K562 (cell line): ENCODE data around the gene OCSTAMP. TPM values are rescaled to one million over a fixed set of nuclear protein-coding genes. Genes with fewer than 3 reads are reported as not detected.
A peak's percentile ranks its signal among the peaks of the same experiment; 100 is the strongest.

Experiments used
- EHMT2 ChIP-seq: fragments of 450-650 bp; IDR thresholded peaks from 2 replicates; pipeline ENCODE4 v1.6.1; 2018; ENCODE audit warnings: antibody characterized with exemption
- IRF2 ChIP-seq: sonication (generic); formaldehyde crosslinking; IDR thresholded peaks from 2 replicates; pipeline ENCODE4 v1.8.1; 2022; ENCODE audit warnings: mild to moderate bottlenecking, missing genetic modification reagents
- MAFG ChIP-seq: fragments of 450-650 bp; conservative IDR thresholded peaks from 2 replicates; pipeline ENCODE4 v1.6.1; 2016; ENCODE audit warnings: missing genetic modification characterization, missing compliant biosample characterization
- NCOR1 ChIP-seq: fragments of 450-650 bp; IDR thresholded peaks from 2 replicates; pipeline ENCODE4 v1.6.1; 2016; ENCODE audit warnings: mild to moderate bottlenecking, moderate library complexity
- RBM17 ChIP-seq: fragments of 200-400 bp; formaldehyde crosslinking; IDR thresholded peaks from 2 replicates; pipeline ENCODE4 v1.6.1; 2017; ENCODE audit warnings: low read depth, mild to moderate bottlenecking, low read length, borderline replicate concordance
- SAFB ChIP-seq: fragments of 200-400 bp; formaldehyde crosslinking; IDR thresholded peaks from 2 replicates; pipeline ENCODE4 v1.6.1; 2017; ENCODE audit warnings: low read depth, low read length, borderline replicate concordance
- TGIF2 ChIP-seq: sonication (generic); formaldehyde crosslinking; IDR thresholded peaks from 2 replicates; pipeline ENCODE4 v1.8.1; 2022; ENCODE audit warnings: mild to moderate bottlenecking, missing genetic modification reagents, moderate library complexity
- ZNF263 ChIP-seq: sonication (generic); formaldehyde crosslinking; IDR thresholded peaks from 2 replicates; pipeline ENCODE4 v1.8.0; 2022; ENCODE audit warnings: mild to moderate bottlenecking, missing genetic modification reagents, borderline replicate concordance
- polyA plus RNA-seq, 8 experiments: library from polyadenylated mRNA; depleted of rRNA in 4 of 8; stranded (reverse) in 5 of 8; unstranded in 3 of 8; fragments of >200 nt; fragmentation: Nextera tagmentation in 2 of 8; fragmentation: Illumina TruSeq in 1 of 8; extraction: Ambion mirVana in 2 of 8; extraction: Trizol in 1 of 8; gene quantifications; 2 replicates each; pipeline versions ENCODE4 v1.2.1 to v1.2.3, GENCODE V29; 2011 to 2014; ENCODE audit warnings: inconsistent platforms in 1 of 8, missing spikeins in 1 of 8
- total RNA-seq, 7 experiments: library from RNA; depleted of rRNA in 6 of 7; stranded (reverse); fragments of >200 nt in 6 of 7; fragmentation: Illumina TruSeq in 2 of 7; extraction: Trizol in 2 of 7; gene quantifications; 2 replicates each; pipeline versions ENCODE4 v1.2.1 to v1.2.3, GENCODE V29; 2011 to 2021; ENCODE audit warnings: low replicate concordance in 1 of 7
- TF ChIP-seq, protein P1 (sequence below): fragments of 250-450 bp; sonication (Bioruptor Pico); IDR thresholded peaks from 2 replicates; pipeline ENCODE4 v1.8.0; 2022; ENCODE audit warnings: moderate library complexity, mild to moderate bottlenecking, inconsistent platforms
- TF ChIP-seq, protein P2 (sequence below): IDR thresholded peaks from 2 replicates; pipeline ENCODE4 v1.6.1; 2011; ENCODE audit not compliant: insufficient read length; ENCODE audit errors: extremely low read depth
- TF ChIP-seq, protein P3 (sequence below): fragments of 450-650 bp; IDR thresholded peaks from 2 replicates; pipeline ENCODE4 v1.6.1; 2017; ENCODE audit warnings: antibody characterized with exemption, mild to moderate bottlenecking
- TF ChIP-seq, protein P4 (sequence below): fragments of 450-650 bp; conservative IDR thresholded peaks from 2 replicates; pipeline ENCODE4 v1.6.1; 2016; ENCODE audit warnings: missing genetic modification characterization, low read depth, mild to moderate bottlenecking, missing compliant biosample characterization, moderate library complexity
- TF ChIP-seq, protein P5 (sequence below): fragments of 250-450 bp; sonication (Bioruptor Pico); IDR thresholded peaks from 2 replicates; pipeline ENCODE4 v1.5.0; 2020; ENCODE audit warnings: mild to moderate bottlenecking
- TF ChIP-seq, protein P6 (sequence below): fragments of 450-650 bp; formaldehyde crosslinking; IDR thresholded peaks from 2 replicates; pipeline ENCODE4 v1.4.0; 2020; ENCODE audit warnings: mild to moderate bottlenecking, moderate library complexity

OCSTAMP gene
- total and polyA plus RNA-seq, 9 of the 15 experiments (the other 6 are each of a cell fraction or from before 2014, with no cell fraction given), result not detected

DNA sequence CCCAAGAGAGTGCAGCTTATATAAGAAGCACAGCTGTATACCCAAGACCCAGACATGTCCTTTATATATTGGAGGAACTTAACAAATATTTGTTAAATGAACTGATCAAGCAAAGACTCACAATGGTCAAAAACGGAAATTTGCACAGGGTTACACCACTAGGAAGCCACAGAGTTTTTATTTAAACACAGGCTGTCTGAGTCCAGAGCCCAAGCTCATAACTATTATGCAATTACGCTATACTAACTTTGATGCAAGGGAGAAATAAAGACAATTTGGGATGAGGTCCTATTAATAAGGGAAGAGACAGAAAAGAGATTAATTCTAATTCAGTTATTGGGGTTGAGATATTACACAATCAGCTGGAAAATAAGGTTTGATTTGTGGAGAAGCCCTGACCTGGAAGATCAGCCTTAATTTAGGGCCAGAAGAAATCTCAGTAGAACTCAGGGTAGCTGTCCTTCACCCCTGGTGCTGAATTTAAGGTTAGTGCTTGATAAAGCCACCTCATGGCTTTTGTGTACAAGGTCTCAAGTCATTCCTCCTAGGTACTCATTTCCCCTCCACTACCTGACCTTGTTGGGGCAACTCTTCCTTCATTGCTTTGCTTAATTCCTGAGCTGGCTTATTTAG, 26.6 kb downstream of the OCSTAMP start (continued):
- TF ChIP-seq, protein P1, sequence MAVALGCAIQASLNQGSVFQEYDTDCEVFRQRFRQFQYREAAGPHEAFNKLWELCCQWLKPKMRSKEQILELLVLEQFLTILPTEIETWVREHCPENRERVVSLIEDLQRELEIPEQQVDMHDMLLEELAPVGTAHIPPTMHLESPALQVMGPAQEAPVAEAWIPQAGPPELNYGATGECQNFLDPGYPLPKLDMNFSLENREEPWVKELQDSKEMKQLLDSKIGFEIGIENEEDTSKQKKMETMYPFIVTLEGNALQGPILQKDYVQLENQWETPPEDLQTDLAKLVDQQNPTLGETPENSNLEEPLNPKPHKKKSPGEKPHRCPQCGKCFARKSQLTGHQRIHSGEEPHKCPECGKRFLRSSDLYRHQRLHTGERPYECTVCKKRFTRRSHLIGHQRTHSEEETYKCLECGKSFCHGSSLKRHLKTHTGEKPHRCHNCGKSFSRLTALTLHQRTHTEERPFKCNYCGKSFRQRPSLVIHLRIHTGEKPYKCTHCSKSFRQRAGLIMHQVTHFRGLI (CRISPR knock-in tag), result no peak
- TF ChIP-seq, protein P2, sequence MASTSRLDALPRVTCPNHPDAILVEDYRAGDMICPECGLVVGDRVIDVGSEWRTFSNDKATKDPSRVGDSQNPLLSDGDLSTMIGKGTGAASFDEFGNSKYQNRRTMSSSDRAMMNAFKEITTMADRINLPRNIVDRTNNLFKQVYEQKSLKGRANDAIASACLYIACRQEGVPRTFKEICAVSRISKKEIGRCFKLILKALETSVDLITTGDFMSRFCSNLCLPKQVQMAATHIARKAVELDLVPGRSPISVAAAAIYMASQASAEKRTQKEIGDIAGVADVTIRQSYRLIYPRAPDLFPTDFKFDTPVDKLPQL, result no peak
- TF ChIP-seq, protein P3, sequence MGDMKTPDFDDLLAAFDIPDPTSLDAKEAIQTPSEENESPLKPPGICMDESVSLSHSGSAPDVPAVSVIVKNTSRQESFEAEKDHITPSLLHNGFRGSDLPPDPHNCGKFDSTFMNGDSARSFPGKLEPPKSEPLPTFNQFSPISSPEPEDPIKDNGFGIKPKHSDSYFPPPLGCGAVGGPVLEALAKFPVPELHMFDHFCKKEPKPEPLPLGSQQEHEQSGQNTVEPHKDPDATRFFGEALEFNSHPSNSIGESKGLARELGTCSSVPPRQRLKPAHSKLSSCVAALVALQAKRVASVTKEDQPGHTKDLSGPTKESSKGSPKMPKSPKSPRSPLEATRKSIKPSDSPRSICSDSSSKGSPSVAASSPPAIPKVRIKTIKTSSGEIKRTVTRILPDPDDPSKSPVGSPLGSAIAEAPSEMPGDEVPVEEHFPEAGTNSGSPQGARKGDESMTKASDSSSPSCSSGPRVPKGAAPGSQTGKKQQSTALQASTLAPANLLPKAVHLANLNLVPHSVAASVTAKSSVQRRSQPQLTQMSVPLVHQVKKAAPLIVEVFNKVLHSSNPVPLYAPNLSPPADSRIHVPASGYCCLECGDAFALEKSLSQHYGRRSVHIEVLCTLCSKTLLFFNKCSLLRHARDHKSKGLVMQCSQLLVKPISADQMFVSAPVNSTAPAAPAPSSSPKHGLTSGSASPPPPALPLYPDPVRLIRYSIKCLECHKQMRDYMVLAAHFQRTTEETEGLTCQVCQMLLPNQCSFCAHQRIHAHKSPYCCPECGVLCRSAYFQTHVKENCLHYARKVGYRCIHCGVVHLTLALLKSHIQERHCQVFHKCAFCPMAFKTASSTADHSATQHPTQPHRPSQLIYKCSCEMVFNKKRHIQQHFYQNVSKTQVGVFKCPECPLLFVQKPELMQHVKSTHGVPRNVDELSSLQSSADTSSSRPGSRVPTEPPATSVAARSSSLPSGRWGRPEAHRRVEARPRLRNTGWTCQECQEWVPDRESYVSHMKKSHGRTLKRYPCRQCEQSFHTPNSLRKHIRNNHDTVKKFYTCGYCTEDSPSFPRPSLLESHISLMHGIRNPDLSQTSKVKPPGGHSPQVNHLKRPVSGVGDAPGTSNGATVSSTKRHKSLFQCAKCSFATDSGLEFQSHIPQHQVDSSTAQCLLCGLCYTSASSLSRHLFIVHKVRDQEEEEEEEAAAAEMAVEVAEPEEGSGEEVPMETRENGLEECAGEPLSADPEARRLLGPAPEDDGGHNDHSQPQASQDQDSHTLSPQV, result no peak
- TF ChIP-seq, protein P4, sequence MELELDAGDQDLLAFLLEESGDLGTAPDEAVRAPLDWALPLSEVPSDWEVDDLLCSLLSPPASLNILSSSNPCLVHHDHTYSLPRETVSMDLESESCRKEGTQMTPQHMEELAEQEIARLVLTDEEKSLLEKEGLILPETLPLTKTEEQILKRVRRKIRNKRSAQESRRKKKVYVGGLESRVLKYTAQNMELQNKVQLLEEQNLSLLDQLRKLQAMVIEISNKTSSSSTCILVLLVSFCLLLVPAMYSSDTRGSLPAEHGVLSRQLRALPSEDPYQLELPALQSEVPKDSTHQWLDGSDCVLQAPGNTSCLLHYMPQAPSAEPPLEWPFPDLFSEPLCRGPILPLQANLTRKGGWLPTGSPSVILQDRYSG (tag), result no peak
- no peak for TF ChIP-seq TGIF2 (CRISPR knock-in tag)
- TF ChIP-seq MAFG (tag), result no peak
- peak; percentile 97 for TF ChIP-seq EHMT2
- TF ChIP-seq, protein P5, sequence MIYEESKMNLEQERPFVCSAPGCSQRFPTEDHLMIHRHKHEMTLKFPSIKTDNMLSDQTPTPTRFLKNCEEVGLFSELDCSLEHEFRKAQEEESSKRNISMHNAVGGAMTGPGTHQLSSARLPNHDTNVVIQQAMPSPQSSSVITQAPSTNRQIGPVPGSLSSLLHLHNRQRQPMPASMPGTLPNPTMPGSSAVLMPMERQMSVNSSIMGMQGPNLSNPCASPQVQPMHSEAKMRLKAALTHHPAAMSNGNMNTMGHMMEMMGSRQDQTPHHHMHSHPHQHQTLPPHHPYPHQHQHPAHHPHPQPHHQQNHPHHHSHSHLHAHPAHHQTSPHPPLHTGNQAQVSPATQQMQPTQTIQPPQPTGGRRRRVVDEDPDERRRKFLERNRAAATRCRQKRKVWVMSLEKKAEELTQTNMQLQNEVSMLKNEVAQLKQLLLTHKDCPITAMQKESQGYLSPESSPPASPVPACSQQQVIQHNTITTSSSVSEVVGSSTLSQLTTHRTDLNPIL, result no peak
- TF ChIP-seq SAFB, result no peak
- TF ChIP-seq ZNF263 (CRISPR knock-in tag), result no peak
- TF ChIP-seq NCOR1, result no peak
- no peak for TF ChIP-seq IRF2 (CRISPR knock-in tag)
- TF ChIP-seq RBM17, result no peak
- TF ChIP-seq, protein P6, sequence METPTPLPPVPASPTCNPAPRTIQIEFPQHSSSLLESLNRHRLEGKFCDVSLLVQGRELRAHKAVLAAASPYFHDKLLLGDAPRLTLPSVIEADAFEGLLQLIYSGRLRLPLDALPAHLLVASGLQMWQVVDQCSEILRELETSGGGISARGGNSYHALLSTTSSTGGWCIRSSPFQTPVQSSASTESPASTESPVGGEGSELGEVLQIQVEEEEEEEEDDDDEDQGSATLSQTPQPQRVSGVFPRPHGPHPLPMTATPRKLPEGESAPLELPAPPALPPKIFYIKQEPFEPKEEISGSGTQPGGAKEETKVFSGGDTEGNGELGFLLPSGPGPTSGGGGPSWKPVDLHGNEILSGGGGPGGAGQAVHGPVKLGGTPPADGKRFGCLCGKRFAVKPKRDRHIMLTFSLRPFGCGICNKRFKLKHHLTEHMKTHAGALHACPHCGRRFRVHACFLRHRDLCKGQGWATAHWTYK (CRISPR knock-in tag), result no peak
